Osteoblast (primary cell): Measurements from ENCODE around the gene DCLK1. TPM values are rescaled to one million over a fixed set of nuclear protein-coding genes. Genes with fewer than 3 reads are reported as not detected.

Experiments
- DNase-seq: peaks from one replicate; pipeline ENCODE4 v3.0.0; 2011; ENCODE audit warnings: low spot score, mixed read lengths; ENCODE audit not compliant: insufficient read length; ENCODE audit errors: missing footprints
- H2AFZ ChIP-seq: 2 replicates; pipeline ENCODE4 v1.6.0; 2011; ENCODE audit warnings: mild to moderate bottlenecking, low read length
- H3K27ac ChIP-seq: 2 replicates; pipeline ENCODE4 v1.5.1; 2011; ENCODE audit warnings: mild to moderate bottlenecking, low read depth, low read length, moderate library complexity
- H3K27me3 ChIP-seq: 2 replicates; pipeline ENCODE4 v1.6.0; 2012; ENCODE audit warnings: mild to moderate bottlenecking, control low read depth, inconsistent platforms, low read length, moderate library complexity; ENCODE audit not compliant: insufficient read depth
- H3K36me3 ChIP-seq: 2 replicates; pipeline ENCODE4 v1.5.1; 2011; ENCODE audit warnings: mild to moderate bottlenecking, low read length, control low read depth, moderate library complexity; ENCODE audit not compliant: insufficient read depth
- H3K4me1 ChIP-seq: 2 replicates; pipeline ENCODE4 v1.5.1; 2011; ENCODE audit warnings: mild to moderate bottlenecking, low read length, control low read depth, moderate library complexity; ENCODE audit not compliant: insufficient read depth
- H3K4me2 ChIP-seq: 2 replicates; pipeline ENCODE4 v1.6.0; 2011; ENCODE audit warnings: mild to moderate bottlenecking, low read length; ENCODE audit not compliant: insufficient read depth
- H3K4me3 ChIP-seq: fragments of 200-600 bp; sonication (generic); 3 replicates; pipeline ENCODE4 v1.5.1; 2012; ENCODE audit warnings: mild to moderate bottlenecking, low read length, inconsistent platforms; ENCODE audit not compliant: insufficient read depth
- H3K79me2 ChIP-seq: 2 replicates; pipeline ENCODE4 v1.6.0; 2012; ENCODE audit warnings: mild to moderate bottlenecking, low read length, control low read depth, inconsistent platforms; ENCODE audit not compliant: insufficient read depth
- H3K9me3 ChIP-seq: 2 replicates; pipeline ENCODE4 v1.5.1; 2011; ENCODE audit warnings: low read depth, low read length, control low read depth
- H4K20me1 ChIP-seq: 2 replicates; pipeline ENCODE4 v1.6.0; 2012; ENCODE audit warnings: mild to moderate bottlenecking, low read length, control low read depth; ENCODE audit not compliant: insufficient read depth
- CTCF ChIP-seq: IDR thresholded peaks from 2 replicates; pipeline ENCODE4 v1.5.1; 2011; ENCODE audit warnings: mild to moderate bottlenecking, low read depth, low read length, moderate library complexity; ENCODE audit errors: extremely low read depth
- total RNA-seq: library from RNA; depleted of rRNA; stranded (reverse); fragments of >200 nt; gene quantifications from 2 replicates; pipeline ENCODE4 v1.2.3, GENCODE V29; 2012

DCLK1 gene
- total RNA-seq, 1 donor, result 132 TPM

GRCh38 chr13:35839806-35840205, 291.4 kb downstream of the DCLK1 start:
- Histone ChIP-seq H2AFZ (peak overlapping the region; percentile 61), H3K27me3 (no peaks in the 10 kb centered on the region), H3K4me2 (no peak overlapping the region), H4K20me1 (no peaks in the 10 kb centered on the region), H3K36me3 (no peaks in the 10 kb centered on the region), H3K4me3 (no peak overlapping the region), H3K4me1 (peaks cover 10% of the 10 kb centered on the region), H3K27ac (no peak overlapping the region), H3K79me2 (no peaks in the 10 kb centered on the region), H3K9me3 (no peaks in the 10 kb centered on the region)
- TF ChIP-seq CTCF, result no peak
- no peak for DNase-seq

- H3K4me3 ChIP-seq, result no peak overlapping the region
- H3K4me2 ChIP-seq, result peak overlapping the region; percentile 52
- TF ChIP-seq CTCF, result no peak
- no peaks in the 10 kb centered on the region for H4K20me1 ChIP-seq
- H3K4me1 ChIP-seq, result peaks cover 10% of the 10 kb centered on the region
- H3K27ac ChIP-seq, result peak overlapping the region; percentile 75
- peak overlapping the region; percentile 42 for H2AFZ ChIP-seq
- DNase-seq, result no peak
- H3K27me3 ChIP-seq, result no peaks in the 10 kb centered on the region
- no peaks in the 10 kb centered on the region for H3K9me3 ChIP-seq
- no peaks in the 10 kb centered on the region for H3K36me3 ChIP-seq
- H3K79me2 ChIP-seq, result no peaks in the 10 kb centered on the region
Measured at GRCh38 chr13:35838356-35838755, 292.8 kb downstream of the DCLK1 start.

- Histone ChIP-seq H3K4me3 (no peak overlapping the region), H3K36me3 (no peaks in the 10 kb centered on the region), H3K9me3 (no peaks in the 10 kb centered on the region), H3K4me1 (peaks cover 16% of the 10 kb centered on the region), H3K4me2 (no peak overlapping the region), H4K20me1 (no peaks in the 10 kb centered on the region), H2AFZ (peak overlapping the region; percentile 24), H3K27ac (no peak overlapping the region), H3K79me2 (no peaks in the 10 kb centered on the region), H3K27me3 (no peaks in the 10 kb centered on the region)
- DNase-seq, result no peak
- no peak for TF ChIP-seq CTCF
Measured at GRCh38 chr13:35836446-35836845, 294.7 kb downstream of the DCLK1 start.

GRCh38 chr13:35835989-35836388, 295.2 kb downstream of the DCLK1 start:
- no peak for TF ChIP-seq CTCF
- Histone ChIP-seq H3K36me3 (no peaks in the 10 kb centered on the region), H3K27me3 (no peaks in the 10 kb centered on the region), H3K4me2 (no peak overlapping the region), H3K27ac (no peak overlapping the region), H3K79me2 (no peaks in the 10 kb centered on the region), H2AFZ (no peak overlapping the region), H3K9me3 (no peaks in the 10 kb centered on the region), H3K4me3 (no peak overlapping the region), H4K20me1 (no peaks in the 10 kb centered on the region), H3K4me1 (peaks cover 16% of the 10 kb centered on the region)
- no peak for DNase-seq
